Measurements from ENCODE around the gene DCTN3.

DCTN3 gene

GRCh38 chr9:34620061-34620994 is at the start of gene DCTN3:
DCTN3 (minus strand) TSS chr9:34620495; CDS start chr9:34620464, 31 bp downstream.
- in situ Hi-C loops (cut with MboI; ENCODE audit: low pct_unique_long_range_greater_than_20kb, low sequenced_read_pairs, unreplicated experiment): no loop called here
- peak; percentile 97 for DNase-seq (ENCODE audit: low spot score)
- TF ChIP-seq CTCF (IDR thresholded peaks at IDR 0.05; ENCODE audit: extremely low read depth, insufficient read depth, missing control alignments): no peak

- DNase-seq (ENCODE audit: low spot score): peak; percentile 92
- in situ Hi-C loops (cut with MboI; ENCODE audit: low pct_unique_long_range_greater_than_20kb, low sequenced_read_pairs, unreplicated experiment): no loop called here
- no peak for TF ChIP-seq CTCF (IDR thresholded peaks at IDR 0.05; ENCODE audit: extremely low read depth, insufficient read depth, missing control alignments)
These were observed 45.3 kb upstream of the DCTN3 start for GRCh38 chr9:34665381-34666250.

- in situ Hi-C loops (cut with MboI; ENCODE audit: low pct_unique_long_range_greater_than_20kb, low sequenced_read_pairs, unreplicated experiment): no loop called here
- TF ChIP-seq CTCF (IDR thresholded peaks at IDR 0.05; ENCODE audit: extremely low read depth, insufficient read depth, missing control alignments): no peak
- no peak for DNase-seq (ENCODE audit: low spot score)
These were observed 44.7 kb upstream of the DCTN3 start for GRCh38 chr9:34665067-34665380.

GRCh38 chr9:34664281-34665066 is 44.2 kb upstream of the DCTN3 start:
- in situ Hi-C loops (cut with MboI; ENCODE audit: low pct_unique_long_range_greater_than_20kb, low sequenced_read_pairs, unreplicated experiment): no loop called here
- TF ChIP-seq CTCF (IDR thresholded peaks at IDR 0.05; ENCODE audit: extremely low read depth, insufficient read depth, missing control alignments): peak; percentile 78
- DNase-seq (ENCODE audit: low spot score): peak; percentile 73

- no peak for TF ChIP-seq CTCF (IDR thresholded peaks at IDR 0.05; ENCODE audit: extremely low read depth, insufficient read depth, missing control alignments)
- in situ Hi-C loops (cut with MboI; ENCODE audit: low pct_unique_long_range_greater_than_20kb, low sequenced_read_pairs, unreplicated experiment): no loop called here
- DNase-seq (ENCODE audit: low spot score): no peak
These were observed 43.0 kb upstream of the DCTN3 start for GRCh38 chr9:34663303-34663605.
